A549 (cell line): ENCODE results near the gene UMAD1. TPM values are rescaled to one million over a fixed set of nuclear protein-coding genes. Genes with fewer than 3 reads are reported as not detected.

Experiments
- ATAC-seq, 2 experiments: fragments of 200-7000 bp in 1 of 2; fragments of >200 bp in 1 of 2; cut with Nextera tagmentation in 1 of 2; cut with Tn5 transposase in 1 of 2; 3 replicates each; pipeline versions ENCODE4 v1.8.0 to v1.9.1; 2018 to 2020; ENCODE audit warnings: mild to moderate bottlenecking in 1 of 2, moderate library complexity in 1 of 2
- CTCF ChIA-PET: fragments of 300-600 bp; sonication (Branson Sonifier 250); formaldehyde crosslinking; extraction: SDS; loops from one replicate; lab custom pipeline; 2021; ENCODE audit warnings: antibody characterized with exemption, inconsistent platforms; lab: Yijun Ruan, JAX
- POLR2A ChIA-PET: fragments of 350-600 bp; formaldehyde crosslinking; extraction: SDS; loops from one replicate; lab custom pipeline; 2021; ENCODE audit warnings: antibody characterized with exemption, inconsistent platforms; lab: Yijun Ruan, JAX
- DNase-seq, 2 experiments: peaks; one replicate each; pipeline versions ENCODE4 v3.0.0 to v3.0.0-alpha.2; 2011 to 2016; ENCODE audit warnings: low read depth in 1 of 2, low spot score in 1 of 2
- FAIRE-seq: peaks from 2 replicates; lab custom pipeline; 2011; peaks lifted over from hg19 to GRCh38; lab: Jason Lieb, UNC
- H3K27ac ChIP-seq, 2 experiments: fragments of >200 bp; sonication (Bioruptor Twin); formaldehyde crosslinking; 3 replicates each; pipeline ENCODE4 v1.5.1; 2016 to 2017
- H3K4me1 ChIP-seq: fragments of >200 bp; sonication (Bioruptor Twin); formaldehyde crosslinking; 3 replicates; pipeline ENCODE4 v1.6.1; 2016
- H3K4me2 ChIP-seq: fragments of >200 bp; sonication (Bioruptor Twin); formaldehyde crosslinking; 3 replicates; pipeline ENCODE4 v1.6.1; 2016
- H3K4me3 ChIP-seq: fragments of >200 bp; sonication (Bioruptor Twin); formaldehyde crosslinking; 3 replicates; pipeline ENCODE4 v1.5.1; 2016
- H3K9me3 ChIP-seq: fragments of >200 bp; sonication (Bioruptor Twin); formaldehyde crosslinking; 3 replicates; pipeline ENCODE4 v1.6.1; 2016
- CHD4 ChIP-seq: fragments of 200-600 bp; sonication (generic); IDR thresholded peaks from 2 replicates; pipeline ENCODE4 v1.6.1; 2016; ENCODE audit warnings: antibody characterized with exemption, mild to moderate bottlenecking, borderline replicate concordance
- EHF ChIP-seq: fragments of 250-450 bp; sonication (Bioruptor Pico); IDR thresholded peaks from 2 replicates; pipeline ENCODE4 v1.5.0; 2020; ENCODE audit warnings: mild to moderate bottlenecking
- EHMT2 ChIP-seq: fragments of 200-600 bp; sonication (generic); IDR thresholded peaks from 2 replicates; pipeline ENCODE4 v1.6.1; 2016; ENCODE audit warnings: antibody characterized with exemption, low read depth, mild to moderate bottlenecking, moderate library complexity
- ESRRA ChIP-seq: fragments of 150-350 bp; IDR thresholded peaks from 2 replicates; pipeline ENCODE4 v1.6.1; 2014; ENCODE audit warnings: mild to moderate bottlenecking, low read length, borderline replicate concordance
- FOSL2 ChIP-seq, 2 experiments: fragments of 450-650 bp in 1 of 2; fragments of >200 bp in 1 of 2; sonication (Bioruptor Twin) in 1 of 2; formaldehyde crosslinking; IDR thresholded peaks; 2 replicates each; pipeline versions ENCODE4 v1.5.0 to v1.6.1; 2016 to 2020; ENCODE audit warnings: mild to moderate bottlenecking in 1 of 2, moderate library complexity in 1 of 2
- GATA3 ChIP-seq: IDR thresholded peaks from 2 replicates; pipeline ENCODE4 v1.6.1; 2012; ENCODE audit warnings: borderline replicate concordance
- HDAC2 ChIP-seq: fragments of 200-600 bp; sonication (generic); IDR thresholded peaks from 2 replicates; pipeline ENCODE4 v1.6.1; 2016
- HEYL ChIP-seq: fragments of 250-450 bp; sonication (Bioruptor Pico); IDR thresholded peaks from 2 replicates; pipeline ENCODE4 v1.8.0; 2021; ENCODE audit warnings: mild to moderate bottlenecking, moderate library complexity
- HOXB13 ChIP-seq: fragments of 250-450 bp; sonication (Bioruptor Pico); IDR thresholded peaks from 2 replicates; pipeline ENCODE4 v1.5.0; 2020; ENCODE audit warnings: low read depth, mild to moderate bottlenecking, moderate library complexity
- JUN ChIP-seq, 2 experiments: fragments of >200 bp; sonication (Bioruptor Twin); formaldehyde crosslinking; IDR thresholded peaks; 2 replicates in 1 of 2; 3 replicates in 1 of 2; pipeline ENCODE4 v1.6.1; 2016 to 2017
- JUNB ChIP-seq: fragments of >200 bp; sonication (Bioruptor Twin); formaldehyde crosslinking; IDR thresholded peaks from 2 replicates; pipeline ENCODE4 v1.6.1; 2016
- KDM1A ChIP-seq: fragments of 200-600 bp; sonication (generic); IDR thresholded peaks from 2 replicates; pipeline ENCODE4 v1.6.1; 2016; ENCODE audit warnings: low read depth, mild to moderate bottlenecking
- NFE2L2 ChIP-seq: fragments of 150-350 bp; conservative IDR thresholded peaks from 2 replicates; pipeline ENCODE4 v1.6.1; 2014; ENCODE audit warnings: low read length
- NPAS2 ChIP-seq: fragments of 250-450 bp; sonication (Bioruptor Pico); IDR thresholded peaks from 2 replicates; pipeline ENCODE4 v1.8.0; 2022; ENCODE audit warnings: mild to moderate bottlenecking, moderate library complexity, borderline replicate concordance
- NR3C1 ChIP-seq: fragments of >200 bp; sonication (Bioruptor Twin); formaldehyde crosslinking; IDR thresholded peaks from 3 replicates; pipeline ENCODE4 v1.6.1; 2017
- POLR2A ChIP-seq: IDR thresholded peaks from 2 replicates; pipeline ENCODE4 v1.6.1; 2012; ENCODE audit warnings: mild to moderate bottlenecking, low read length
- RFX5 ChIP-seq: fragments of 450-650 bp; IDR thresholded peaks from 2 replicates; pipeline ENCODE4 v1.7.1; 2014; ENCODE audit warnings: antibody characterized with exemption, mild to moderate bottlenecking, moderate library complexity
- RNF2 ChIP-seq: fragments of 200-600 bp; sonication (generic); IDR thresholded peaks from 2 replicates; pipeline ENCODE4 v1.6.1; 2016; ENCODE audit warnings: low read depth, mild to moderate bottlenecking, antibody characterized with exemption, moderate library complexity, borderline replicate concordance
- SMC3 ChIP-seq: fragments of >200 bp; sonication (Bioruptor Twin); formaldehyde crosslinking; IDR thresholded peaks from 3 replicates; pipeline ENCODE4 v1.6.1; 2018; ENCODE audit warnings: inconsistent platforms
- SREBF2 ChIP-seq: fragments of 450-650 bp; IDR thresholded peaks from 2 replicates; pipeline ENCODE4 v1.6.1; 2014; ENCODE audit warnings: mild to moderate bottlenecking, moderate library complexity
- ZC3H11A ChIP-seq: fragments of 450-650 bp; IDR thresholded peaks from 2 replicates; pipeline ENCODE4 v1.6.1; 2014; ENCODE audit warnings: antibody characterized with exemption, mild to moderate bottlenecking
- WGBS: methylation state at CpG from one replicate; pipeline ENCODE4 v1.1.6; 2017; ENCODE audit errors: missing lambda C conversion rate; 5-methylcytosine and 5-hydroxymethylcytosine counted together
- polyA plus RNA-seq, 4 experiments: library from polyadenylated mRNA; depleted of rRNA in 3 of 4; stranded (reverse); fragments of >200 nt; fragmentation: RNase III in 1 of 4; extraction: RNeasy Plus Mini Kit Qiagen cat#74134 plus additional on column Dnase treatment in 1 of 4; gene quantifications; 2 replicates in 3 of 4; 3 replicates in 1 of 4; pipeline ENCODE4 v1.2.3, GENCODE V29; 2011 to 2017
- TF ChIP-seq, protein P1 (sequence below): fragments of >200 bp; sonication (Bioruptor Twin); formaldehyde crosslinking; IDR thresholded peaks from 3 replicates; pipeline ENCODE4 v1.6.1; 2016
- TF ChIP-seq, protein P2 (sequence below): fragments of 150-350 bp; IDR thresholded peaks from 2 replicates; pipeline ENCODE4 v1.6.1; 2014; ENCODE audit warnings: low read depth, mild to moderate bottlenecking, low read length
- TF ChIP-seq, protein P3 (sequence below): IDR thresholded peaks from 2 replicates; pipeline ENCODE4 v1.6.1; 2012

UMAD1 gene
- polyA plus RNA-seq, 2 of the 4 experiments (the other 2 are of a cell fraction) = 21.4 to 46.4 TPM

DNA sequence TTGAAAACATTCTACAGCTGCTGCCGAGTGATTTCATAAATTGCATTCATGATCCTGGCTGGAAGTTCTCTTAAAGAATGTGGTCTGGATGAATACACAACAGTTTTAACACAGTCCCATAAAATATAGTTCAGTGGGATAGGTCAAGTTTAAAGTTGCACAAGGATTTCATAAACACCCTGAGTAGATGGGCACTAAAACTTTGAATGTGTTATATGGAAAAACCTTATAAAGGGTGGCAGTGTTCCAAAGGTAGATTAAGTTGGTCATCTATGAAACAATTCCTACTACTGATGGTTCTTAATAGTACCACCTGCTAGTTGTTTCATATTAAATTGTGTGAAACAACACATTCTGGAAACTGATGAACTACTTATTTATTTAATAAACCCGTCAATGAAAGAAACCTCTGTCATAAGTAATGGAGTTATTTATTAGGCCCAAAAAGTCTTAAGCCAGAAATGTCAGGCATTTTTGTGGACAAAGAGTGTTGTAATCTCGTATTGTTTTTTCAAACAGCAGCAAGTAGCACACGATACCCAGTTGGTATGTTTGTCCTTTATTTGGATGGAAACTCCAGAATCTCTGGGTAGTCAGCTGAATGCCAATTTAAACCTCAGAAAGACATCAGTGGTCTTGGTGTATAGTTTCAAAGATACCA, 92.2 kb downstream of the UMAD1 start:
- Histone ChIP-seq H3K9me3 (no peaks in the 10 kb centered on the region), H3K4me1 (peaks cover 37% of the 10 kb centered on the region), H3K4me2 (peak overlapping the region; percentile 61), H3K27ac (0 out of 6 replicates have a peak overlapping the region, but pooled peaks of 1 of the 2 experiments have one; percentile 8), H3K4me3 (no peak overlapping the region)
- POLR2A ChIA-PET = no interaction called here
- ATAC-seq (no peak; a peak in 1 of 6 replicates), FAIRE-seq (peak; percentile 36), DNase-seq (no peak)
- CTCF ChIA-PET = no interaction called here
- TF ChIP-seq, protein P1, sequence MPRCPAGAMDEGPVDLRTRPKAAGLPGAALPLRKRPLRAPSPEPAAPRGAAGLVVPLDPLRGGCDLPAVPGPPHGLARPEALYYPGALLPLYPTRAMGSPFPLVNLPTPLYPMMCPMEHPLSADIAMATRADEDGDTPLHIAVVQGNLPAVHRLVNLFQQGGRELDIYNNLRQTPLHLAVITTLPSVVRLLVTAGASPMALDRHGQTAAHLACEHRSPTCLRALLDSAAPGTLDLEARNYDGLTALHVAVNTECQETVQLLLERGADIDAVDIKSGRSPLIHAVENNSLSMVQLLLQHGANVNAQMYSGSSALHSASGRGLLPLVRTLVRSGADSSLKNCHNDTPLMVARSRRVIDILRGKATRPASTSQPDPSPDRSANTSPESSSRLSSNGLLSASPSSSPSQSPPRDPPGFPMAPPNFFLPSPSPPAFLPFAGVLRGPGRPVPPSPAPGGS = no peak
- TF ChIP-seq HEYL (no peak), JUN (IDR thresholded peaks at IDR 0.05) (no peak), HOXB13 (CRISPR knock-in tag) (no peak)
- WGBS = 62% methylated on average over 4 of the region's 4 CpGs

DNA sequence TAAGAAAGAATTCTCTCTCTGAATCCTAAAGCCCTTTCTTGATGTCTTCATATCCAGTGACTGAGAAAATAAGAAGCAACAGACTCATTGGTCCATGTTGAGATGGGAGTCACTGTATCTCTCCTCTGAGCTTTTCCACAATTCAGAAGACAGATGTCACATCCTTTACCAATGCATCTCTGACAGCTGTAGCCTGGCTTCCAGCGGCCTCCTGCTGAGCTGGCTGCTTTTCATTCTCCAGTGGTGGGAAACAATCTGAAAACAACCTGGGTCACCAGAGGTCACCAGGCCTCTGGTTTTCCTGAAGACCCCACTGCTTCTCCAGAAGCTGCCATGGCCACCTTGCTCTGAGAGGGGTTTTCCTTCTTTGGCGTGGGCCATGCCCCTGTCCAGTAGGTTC, 96.1 kb downstream of the UMAD1 start:
- no peaks in the 10 kb centered on the region for H3K9me3 ChIP-seq
- CTCF ChIA-PET = interaction anchor here (1.1 to 1.6 kb wide), 2 partner anchors 22 to 56 kb away, joined by 3 to 4 read pairs; no protein-coding TSS in a partner anchor
- H3K27ac ChIP-seq = no peak overlapping the region
- TF ChIP-seq POLR2A = no peak
- no peak for TF ChIP-seq EHF
- TF ChIP-seq RFX5 = no peak
- no peak for TF ChIP-seq RNF2
- TF ChIP-seq CHD4 = no peak
- no peak for TF ChIP-seq ZC3H11A
- TF ChIP-seq EHMT2 = no peak
- no peak for TF ChIP-seq JUNB
- TF ChIP-seq, protein P2, sequence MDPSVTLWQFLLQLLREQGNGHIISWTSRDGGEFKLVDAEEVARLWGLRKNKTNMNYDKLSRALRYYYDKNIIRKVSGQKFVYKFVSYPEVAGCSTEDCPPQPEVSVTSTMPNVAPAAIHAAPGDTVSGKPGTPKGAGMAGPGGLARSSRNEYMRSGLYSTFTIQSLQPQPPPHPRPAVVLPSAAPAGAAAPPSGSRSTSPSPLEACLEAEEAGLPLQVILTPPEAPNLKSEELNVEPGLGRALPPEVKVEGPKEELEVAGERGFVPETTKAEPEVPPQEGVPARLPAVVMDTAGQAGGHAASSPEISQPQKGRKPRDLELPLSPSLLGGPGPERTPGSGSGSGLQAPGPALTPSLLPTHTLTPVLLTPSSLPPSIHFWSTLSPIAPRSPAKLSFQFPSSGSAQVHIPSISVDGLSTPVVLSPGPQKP = no peak
- TF ChIP-seq ESRRA = no peak
- TF ChIP-seq NR3C1 = no peak
- TF ChIP-seq, all 56 proteins: peak for 0
- 89% methylated on average over 2 of the region's 2 CpGs for WGBS
- Histone ChIP-seq H3K4me2 (no peak overlapping the region), H3K4me3 (no peak overlapping the region), H3K4me1 (peaks cover 33% of the 10 kb centered on the region)
- POLR2A ChIA-PET = interaction anchor here (0.6 kb wide), 1 partner anchor 97 kb away, joined by 3 read pairs; no protein-coding TSS in a partner anchor
- ATAC-seq (no peak), DNase-seq (no peak), FAIRE-seq (no peak)

DNA sequence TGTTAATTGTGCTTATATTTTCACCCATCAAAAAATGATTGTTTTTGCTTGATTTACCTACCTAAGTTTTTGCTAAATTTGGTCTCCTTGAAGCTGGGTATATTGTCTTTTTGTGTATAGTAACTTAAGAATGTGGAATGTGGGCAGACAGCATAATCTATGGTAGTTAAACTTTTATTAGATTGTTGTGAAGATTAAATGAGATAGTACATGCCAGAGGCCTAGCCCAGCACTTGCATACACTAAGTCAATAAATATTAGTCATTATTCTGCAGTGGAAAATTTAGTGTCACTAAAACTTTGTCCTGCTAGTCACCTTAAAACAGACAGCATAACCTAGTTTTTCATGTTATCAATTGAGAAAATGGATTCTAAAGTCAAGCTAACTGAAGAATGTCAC, 97.1 kb downstream of the UMAD1 start:
- TF ChIP-seq, protein P3, sequence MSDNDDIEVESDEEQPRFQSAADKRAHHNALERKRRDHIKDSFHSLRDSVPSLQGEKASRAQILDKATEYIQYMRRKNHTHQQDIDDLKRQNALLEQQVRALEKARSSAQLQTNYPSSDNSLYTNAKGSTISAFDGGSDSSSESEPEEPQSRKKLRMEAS = no peak
- peak; percentile 27; the same call in 1 of the 2 replicates for TF ChIP-seq GATA3
- H3K4me1 ChIP-seq = peaks cover 23% of the 10 kb centered on the region
- H3K4me3 ChIP-seq = no peak overlapping the region
- CTCF ChIA-PET = interaction anchor here (1.1 kb wide), 1 partner anchor 21 kb away, joined by 3 read pairs; no protein-coding TSS in a partner anchor
- peak overlapping the region; percentile 23; the same call in 2 of the 3 replicates for H3K4me2 ChIP-seq
- peak in 1 of 2 experiments; percentile 9 for DNase-seq
- ATAC-seq = no peak
- POLR2A ChIA-PET = no interaction called here
- no peak overlapping the region for H3K27ac ChIP-seq
- H3K9me3 ChIP-seq = no peaks in the 10 kb centered on the region
- no peak for FAIRE-seq

DNA sequence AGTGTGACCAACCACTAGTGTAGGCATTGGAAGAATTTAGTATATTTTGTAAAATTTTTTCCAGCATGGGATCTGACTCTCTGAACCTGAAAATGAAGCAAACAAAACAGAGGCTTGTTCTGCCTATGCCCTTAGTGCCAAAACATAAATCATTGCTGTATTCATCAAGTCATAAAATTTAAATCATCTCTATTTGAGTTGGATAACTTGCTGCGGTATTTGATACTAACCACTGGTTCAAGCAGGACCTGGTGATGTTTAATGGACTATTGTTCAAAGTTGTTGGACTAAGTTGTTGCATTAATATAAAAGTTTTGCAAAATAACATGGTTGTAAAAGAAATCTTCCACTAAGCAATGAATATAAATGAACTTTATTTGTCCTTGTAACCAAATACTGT, 97.6 kb downstream of the UMAD1 start:
- POLR2A ChIA-PET = no interaction called here
- TF ChIP-seq, protein P3 = no peak
- TF ChIP-seq NFE2L2 (no peak), CHD4 (no peak), FOSL2 (IDR thresholded peaks at IDR 0.05) (no peak), FOSL2 (CRISPR knock-in tag; IDR thresholded peaks at IDR 0.05) (no peak), KDM1A (no peak), HOXB13 (CRISPR knock-in tag) (no peak), SREBF2 (no peak), NPAS2 (no peak), SMC3 (no peak), HDAC2 (no peak)
- TF ChIP-seq, protein P2 = no peak
- TF ChIP-seq, protein P1 = no peak

More for the DNA sequence above, 97.6 kb downstream of the UMAD1 start:
- no peak for ATAC-seq
- DNase-seq = no peak
- peaks cover 18% of the 10 kb centered on the region; the same call in 2 of the 3 replicates for H3K4me1 ChIP-seq
- WGBS = 95% methylated on average over 1 of the region's 1 CpG
- no peak overlapping the region for H3K4me2 ChIP-seq
- no peaks in the 10 kb centered on the region for H3K9me3 ChIP-seq
- CTCF ChIA-PET = interaction anchor here (1.0 kb wide), 1 partner anchor 142 kb away, joined by 3 read pairs; no protein-coding TSS in a partner anchor
- H3K4me3 ChIP-seq = no peak overlapping the region
- no peak overlapping the region for H3K27ac ChIP-seq
- no peak for FAIRE-seq
